HG03135 (cell line): Measurements from ENCODE around the gene THADA.

Source experiments
- ATAC-seq: cut with Tn5 transposase; IDR thresholded peaks from one replicate; pipeline ENCODE4 v1.9.1; 2021; ENCODE audit warnings: mild to moderate bottlenecking, moderate library complexity; ENCODE audit not compliant: unreplicated experiment

The THADA gene

GRCh38 chr2:43332653-43333052 lies 263.2 kb downstream of the THADA start:
- ATAC-seq: no peak

- no peak for ATAC-seq
Observed at GRCh38 chr2:43331422-43331821, 264.4 kb downstream of the THADA start.

- ATAC-seq: no peak
Observed at GRCh38 chr2:43329637-43330036, 266.2 kb downstream of the THADA start.

- no peak for ATAC-seq
Observed at GRCh38 chr2:43328832-43329231, 267.0 kb downstream of the THADA start.

GRCh38 chr2:43328133-43328532 lies 267.7 kb downstream of the THADA start:
- ATAC-seq: no peak

GRCh38 chr2:43327119-43327518 lies 268.7 kb downstream of the THADA start:
- ATAC-seq: no peak

- ATAC-seq: no peak
Observed at GRCh38 chr2:43326101-43326825, 269.6 kb downstream of the THADA start.

GRCh38 chr2:43325107-43325811 lies 270.6 kb downstream of the THADA start:
- no peak for ATAC-seq

GRCh38 chr2:43324259-43325106 lies 271.4 kb downstream of the THADA start:
- no peak for ATAC-seq

- no peak for ATAC-seq
Observed at GRCh38 chr2:43323857-43324256, 272.0 kb downstream of the THADA start.

- ATAC-seq: no peak
Observed at GRCh38 chr2:43321446-43321845, 274.4 kb downstream of the THADA start.

GRCh38 chr2:43319541-43319940 lies 276.3 kb downstream of the THADA start:
- no peak for ATAC-seq

GRCh38 chr2:43318791-43319190 lies 277.0 kb downstream of the THADA start:
- ATAC-seq: no peak

GRCh38 chr2:43317680-43318079 lies 278.2 kb downstream of the THADA start:
- ATAC-seq: no peak

GRCh38 chr2:43317194-43317593 lies 278.6 kb downstream of the THADA start:
- ATAC-seq: no peak

- ATAC-seq: no peak
Observed at GRCh38 chr2:43315482-43315881, 280.4 kb downstream of the THADA start.

GRCh38 chr2:43314299-43314927 lies 281.4 kb downstream of the THADA start:
- no peak for ATAC-seq

- ATAC-seq: no peak
Observed at GRCh38 chr2:43313642-43314017, 282.2 kb downstream of the THADA start.

- no peak for ATAC-seq
Observed at GRCh38 chr2:43312755-43313641, 282.8 kb downstream of the THADA start.

GRCh38 chr2:43311276-43311675 lies 284.6 kb downstream of the THADA start:
- ATAC-seq: no peak
